ENCODE measurements around the gene DDI1.

GRCh38 chr11:104076455-104076854, 40.0 kb downstream of the DDI1 start:
- TF ChIP-seq MTF2 (CRISPR knock-in tag; IDR thresholded peaks at IDR 0.05; ENCODE audit: borderline replicate concordance), result no peak
- TF ChIP-seq ELK4 (CRISPR knock-in tag; IDR thresholded peaks at IDR 0.05; ENCODE audit: borderline replicate concordance), result no peak
- TF ChIP-seq KLF6 (CRISPR knock-in tag; IDR thresholded peaks at IDR 0.05), result no peak
- no peak for TF ChIP-seq MXI1 (IDR thresholded peaks at IDR 0.05; ENCODE audit: borderline replicate concordance, low read depth, low read length)
- no peak for TF ChIP-seq ZNF549 (CRISPR knock-in tag; IDR thresholded peaks at IDR 0.05)
